H1 (cell line): ENCODE results near the gene SSTR4.

Experiments
- EZH2 ChIP-seq: fragments of 200-600 bp; sonication (generic); IDR thresholded peaks from 2 replicates; pipeline ENCODE4 v1.7.1; 2012; ENCODE audit warnings: low read depth, mild to moderate bottlenecking, moderate library complexity, low read length, inconsistent platforms; ENCODE audit not compliant: severe bottlenecking
- POLR2A ChIP-seq, 2 experiments: IDR thresholded peaks; 1 replicate in 1 of 2; 2 replicates in 1 of 2; pipeline ENCODE4 v1.6.1; 2011; ENCODE audit warnings: low read depth in 2 of 2, low read length in 2 of 2, mild to moderate bottlenecking in 2 of 2; ENCODE audit errors: control extremely low read depth in 1 of 2
- SIX5 ChIP-seq: IDR thresholded peaks from 2 replicates; pipeline ENCODE4 v1.6.1; 2011; ENCODE audit warnings: mild to moderate bottlenecking, low read depth, low read length

DNA sequence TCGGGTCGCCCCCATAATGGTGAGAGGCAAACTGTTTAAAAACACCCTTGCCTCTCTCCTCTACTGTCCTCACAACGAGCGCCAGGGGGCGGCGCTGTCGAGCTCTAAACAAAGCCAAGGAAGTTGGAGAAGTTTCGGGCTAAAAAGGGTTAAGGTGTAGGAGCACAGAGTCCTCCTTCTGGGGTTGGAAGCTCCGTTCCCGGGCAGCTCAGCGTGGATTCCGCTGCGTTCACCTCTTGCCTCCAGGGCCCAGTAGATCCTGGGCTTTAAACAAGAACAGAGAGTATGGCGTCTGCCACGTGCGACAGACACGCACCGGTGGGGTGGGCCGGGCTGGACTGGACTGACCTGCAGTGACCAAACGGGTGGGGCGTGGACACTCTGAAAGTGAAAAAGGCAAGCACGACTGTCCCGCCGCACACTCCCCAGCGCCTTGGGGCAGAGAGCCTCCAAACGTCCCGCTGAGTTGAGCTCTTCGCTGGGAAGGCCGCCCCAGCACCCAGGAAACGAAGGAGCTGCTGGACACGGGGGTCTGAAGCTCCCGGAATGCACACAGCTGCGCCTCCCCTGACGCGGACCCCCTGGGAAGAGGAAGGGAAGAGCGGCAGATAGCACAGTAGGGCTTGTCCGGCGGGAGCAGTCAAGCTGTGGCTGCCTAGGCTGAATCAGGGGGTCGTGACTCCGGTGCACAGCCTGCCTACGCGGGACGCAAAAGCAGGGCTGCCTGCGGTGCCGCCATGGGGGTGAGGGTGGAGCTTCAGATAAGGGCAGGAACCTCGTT lies 15.9 kb downstream of the SSTR4 start:
- TF ChIP-seq EZH2, result no peak
- TF ChIP-seq SIX5, result no peak
- no peak for TF ChIP-seq POLR2A (IDR thresholded peaks at IDR 0.05; ENCODE audit: control extremely low read depth in 1 of 2, low read depth in 2 of 2, low read length in 2 of 2)
